GM18868 (cell line): ENCODE results near the gene CHCHD6.

Experiments used
- ATAC-seq: cut with Tn5 transposase; IDR thresholded peaks from one replicate; pipeline ENCODE4 v1.9.1; 2021; ENCODE audit warnings: mild to moderate bottlenecking, moderate library complexity; ENCODE audit not compliant: unreplicated experiment

The CHCHD6 gene

DNA sequence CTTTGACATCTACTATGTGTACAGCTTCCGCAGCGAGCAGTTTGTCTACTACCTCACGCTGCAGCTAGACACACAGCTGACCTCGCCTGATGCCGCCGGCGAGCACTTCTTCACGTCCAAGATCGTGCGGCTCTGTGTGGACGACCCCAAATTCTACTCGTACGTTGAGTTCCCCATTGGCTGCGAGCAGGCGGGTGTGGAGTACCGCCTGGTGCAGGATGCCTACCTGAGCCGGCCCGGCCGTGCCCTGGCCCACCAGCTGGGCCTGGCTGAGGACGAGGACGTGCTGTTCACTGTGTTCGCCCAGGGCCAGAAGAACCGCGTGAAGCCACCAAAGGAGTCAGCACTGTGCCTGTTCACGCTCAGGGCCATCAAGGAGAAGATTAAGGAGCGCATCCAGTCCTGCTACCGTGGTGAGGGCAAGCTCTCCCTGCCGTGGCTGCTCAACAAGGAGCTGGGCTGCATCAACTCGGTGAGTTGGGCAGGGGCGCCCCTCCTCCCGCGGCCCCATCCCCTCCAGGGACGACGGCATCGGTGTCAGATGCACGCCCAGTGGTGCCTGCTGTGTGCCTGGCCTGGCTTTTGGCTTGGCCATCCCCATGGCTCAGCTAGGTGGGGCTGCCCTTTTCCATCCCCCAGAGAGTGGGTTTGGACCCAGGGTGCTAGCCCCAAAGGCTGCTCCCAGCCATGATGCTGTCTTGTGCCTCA lies 285.4 kb downstream of the CHCHD6 start:
- ATAC-seq = no peak

DNA sequence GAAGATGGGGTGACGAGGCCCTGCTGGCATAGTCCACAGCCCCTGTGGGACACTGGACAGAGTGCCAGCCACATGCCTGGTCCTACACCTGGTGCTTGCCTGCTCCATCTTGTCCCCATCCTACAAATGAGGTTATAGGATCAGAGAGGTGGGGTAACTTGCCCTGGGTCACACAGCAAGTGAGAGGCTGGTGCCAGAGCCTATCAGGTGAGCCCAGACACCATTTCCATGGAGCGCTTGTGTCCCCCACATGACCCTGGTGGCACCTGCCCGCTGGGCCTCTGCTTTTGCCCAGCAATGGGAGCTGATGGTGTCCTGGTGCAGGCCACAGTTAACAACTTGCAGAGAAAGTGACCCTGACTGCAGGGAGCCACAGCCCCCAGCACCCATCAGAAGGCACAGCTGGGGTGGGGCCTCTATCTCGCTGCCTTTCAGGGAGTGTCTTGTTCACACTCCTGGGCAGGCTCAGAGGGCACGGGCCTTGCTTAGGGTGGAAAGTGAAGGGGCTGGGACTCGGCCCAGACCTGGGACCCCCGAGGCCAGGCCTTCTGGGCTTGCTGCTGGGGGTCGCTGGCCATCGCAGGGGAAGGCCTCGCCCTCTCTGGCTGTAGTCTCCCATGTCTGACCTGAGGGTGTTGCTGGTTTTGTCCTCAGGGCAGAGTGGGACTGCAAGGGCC lies 286.1 kb downstream of the CHCHD6 start:
- no peak for ATAC-seq

DNA sequence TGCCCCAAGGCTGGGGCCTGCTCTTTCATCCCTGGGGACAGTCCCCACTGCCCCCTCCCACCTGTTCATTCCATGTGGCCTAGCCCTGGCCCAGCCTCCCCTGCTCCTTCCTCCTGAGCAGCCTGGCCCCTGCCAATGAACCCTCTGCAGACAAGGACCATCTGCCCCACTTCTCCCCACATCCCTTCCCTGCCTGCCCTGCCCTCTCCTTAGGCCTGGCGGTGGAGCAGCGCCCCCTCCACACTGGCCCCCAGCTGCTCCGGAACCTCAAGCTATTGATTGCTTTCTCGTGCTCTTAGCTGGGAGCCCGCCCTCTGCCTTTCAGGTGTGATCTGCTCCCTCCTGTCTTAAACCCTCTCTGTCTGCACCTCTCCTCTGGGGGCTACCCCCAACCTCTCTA lies 286.9 kb downstream of the CHCHD6 start:
- no peak for ATAC-seq

DNA sequence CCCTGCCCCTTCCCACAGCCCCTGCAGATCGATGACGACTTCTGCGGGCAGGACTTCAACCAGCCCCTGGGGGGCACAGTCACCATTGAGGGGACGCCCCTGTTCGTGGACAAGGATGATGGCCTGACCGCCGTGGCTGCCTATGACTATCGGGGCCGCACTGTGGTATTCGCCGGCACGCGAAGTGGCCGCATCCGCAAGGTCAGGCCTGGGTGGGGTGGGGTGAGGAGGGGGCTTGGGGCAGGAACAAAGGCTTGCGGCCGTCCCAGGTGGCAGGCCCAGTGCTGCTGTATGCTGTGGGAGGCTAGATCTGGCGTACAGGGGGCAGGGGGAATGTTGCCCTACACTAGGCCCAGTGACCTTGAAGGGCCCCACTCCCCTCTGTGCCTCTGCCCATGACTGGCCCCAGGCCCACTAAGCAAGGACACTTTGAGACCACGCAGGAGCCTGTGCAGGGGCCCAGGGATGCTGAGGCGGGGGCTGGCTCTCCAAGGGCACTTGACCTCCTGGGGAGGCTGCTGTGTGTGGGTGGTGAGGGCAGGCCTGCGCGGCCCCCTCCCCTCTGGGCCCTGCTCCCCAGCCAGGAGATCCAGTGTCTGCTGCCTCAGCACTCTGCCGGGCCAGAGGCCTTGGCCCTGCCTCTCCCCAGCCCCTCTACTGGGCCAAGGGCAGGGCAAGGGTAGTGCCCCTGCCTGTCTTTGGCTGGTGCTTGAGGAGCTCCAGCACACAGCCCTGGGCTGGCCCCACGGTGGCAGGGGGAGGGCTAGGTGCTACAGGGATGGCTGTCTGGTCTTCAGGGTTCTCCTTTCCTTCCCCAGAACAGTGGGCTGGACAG lies 287.5 kb downstream of the CHCHD6 start:
- no peak for ATAC-seq

DNA sequence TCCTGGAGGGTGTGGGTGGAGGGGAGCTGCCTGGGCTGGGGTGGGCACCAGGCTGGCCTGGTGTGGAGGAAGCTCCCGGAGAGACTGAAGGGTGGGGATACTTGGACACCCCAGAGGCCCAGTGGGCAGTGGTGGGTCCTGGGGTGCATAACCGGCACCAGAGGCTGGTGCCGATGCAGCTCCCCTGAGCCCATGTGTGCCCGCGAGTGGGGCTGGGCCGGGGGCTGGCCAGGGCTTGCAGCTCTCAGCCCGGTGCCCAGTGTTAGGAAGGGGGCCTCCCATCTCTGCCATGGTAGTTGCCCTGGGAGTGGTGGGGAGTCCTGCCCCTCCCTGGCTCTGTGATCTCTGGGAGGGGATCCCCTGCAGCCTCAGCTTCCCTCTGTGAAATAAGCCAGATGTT lies 288.2 kb downstream of the CHCHD6 start:
- no peak for ATAC-seq

DNA sequence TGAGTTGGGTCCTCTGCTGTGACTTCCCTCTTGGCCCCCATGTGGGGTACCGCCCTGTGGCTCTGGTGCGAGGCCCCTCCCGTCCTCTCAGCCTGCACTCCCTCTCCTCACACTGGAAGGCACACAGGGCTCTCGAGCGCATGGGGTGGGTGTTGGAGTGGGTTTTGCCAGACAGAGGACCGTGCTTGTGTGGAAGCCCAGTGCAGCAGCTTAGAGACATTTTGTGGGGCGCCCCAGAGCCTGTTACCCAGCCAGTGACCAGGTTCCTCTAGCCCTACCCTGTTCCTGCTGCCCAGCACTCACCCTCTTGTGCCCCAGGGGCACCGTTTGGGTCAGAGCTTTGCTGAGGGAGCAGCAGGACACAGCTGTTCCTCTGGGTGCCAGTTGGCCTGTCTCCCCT lies 288.7 kb downstream of the CHCHD6 start:
- no peak for ATAC-seq

DNA sequence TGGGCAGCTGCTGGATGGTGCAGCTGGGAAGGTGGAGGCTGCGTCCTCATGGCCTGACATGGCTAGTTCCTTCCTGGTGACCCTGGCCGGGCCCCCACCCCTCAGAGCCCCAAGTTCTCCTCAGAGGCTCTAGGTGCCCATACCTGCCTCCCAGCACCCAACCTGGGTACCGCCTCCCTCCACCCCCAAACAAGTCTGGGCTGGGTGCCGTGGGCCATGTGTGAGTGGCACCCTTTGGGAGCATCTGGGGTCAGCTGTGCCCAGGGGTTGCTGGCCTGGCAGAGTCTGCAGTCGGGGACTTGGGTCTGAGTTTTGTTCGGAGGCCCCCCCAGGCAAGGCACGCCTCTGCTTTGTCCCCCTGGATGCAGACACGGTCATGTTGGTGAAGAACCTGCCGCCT lies 289.4 kb downstream of the CHCHD6 start:
- no peak for ATAC-seq

DNA sequence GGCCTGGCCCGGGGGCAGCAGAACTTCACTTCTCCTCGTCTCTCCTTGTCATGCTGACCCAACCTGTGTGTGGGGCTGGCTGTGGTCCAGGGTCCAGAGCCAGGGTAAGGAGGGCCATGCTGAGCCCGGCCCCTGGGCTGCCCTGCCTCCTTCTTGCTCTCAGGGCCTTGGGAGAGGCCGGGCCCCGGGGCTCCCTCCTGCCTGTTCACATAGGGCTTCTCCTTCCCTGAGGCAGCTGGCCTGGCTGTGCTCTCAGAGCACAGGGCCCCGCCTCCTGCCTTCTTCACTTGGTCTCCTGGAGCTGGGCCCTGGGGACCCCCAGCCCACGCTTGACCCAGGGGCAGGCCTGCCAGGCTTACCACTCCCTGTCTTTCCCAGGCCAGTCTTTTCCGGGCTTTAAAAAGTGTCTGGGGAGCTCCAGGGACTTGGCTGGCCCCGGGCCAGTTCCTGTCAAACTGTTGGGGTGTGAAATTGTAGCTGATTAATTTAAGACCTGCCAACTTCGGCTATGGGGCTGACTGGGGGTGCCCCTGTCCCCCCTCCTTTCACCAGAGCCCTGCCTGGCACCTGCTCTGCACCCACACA lies 290.7 kb downstream of the CHCHD6 start:
- no peak for ATAC-seq

DNA sequence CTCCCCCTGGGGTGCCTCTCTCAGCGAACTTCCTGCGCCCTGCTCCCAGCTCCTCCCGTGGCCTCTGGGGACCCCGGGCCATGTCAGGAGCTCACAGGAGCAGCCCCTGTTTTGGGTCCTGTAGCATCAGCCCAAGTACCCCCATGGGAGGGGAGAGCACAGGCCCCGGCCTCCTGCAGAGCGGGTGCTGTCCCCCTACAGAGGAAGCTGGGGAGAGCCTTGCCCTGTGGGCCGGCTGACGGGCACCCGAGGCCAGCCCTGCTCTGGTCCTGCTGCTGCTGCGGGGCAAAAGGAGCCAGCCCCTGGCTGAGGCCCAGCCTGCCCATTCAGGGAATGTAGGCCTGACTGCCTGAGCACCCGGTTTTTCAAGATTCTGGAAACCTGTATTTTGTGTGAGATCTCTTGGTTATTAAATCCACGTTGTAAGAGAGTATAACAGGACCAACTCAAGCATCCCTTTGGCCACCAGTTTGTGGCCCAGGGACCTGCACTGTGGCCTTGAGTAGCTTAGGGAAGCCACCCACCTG lies 291.3 kb downstream of the CHCHD6 start:
- ATAC-seq = no peak

DNA sequence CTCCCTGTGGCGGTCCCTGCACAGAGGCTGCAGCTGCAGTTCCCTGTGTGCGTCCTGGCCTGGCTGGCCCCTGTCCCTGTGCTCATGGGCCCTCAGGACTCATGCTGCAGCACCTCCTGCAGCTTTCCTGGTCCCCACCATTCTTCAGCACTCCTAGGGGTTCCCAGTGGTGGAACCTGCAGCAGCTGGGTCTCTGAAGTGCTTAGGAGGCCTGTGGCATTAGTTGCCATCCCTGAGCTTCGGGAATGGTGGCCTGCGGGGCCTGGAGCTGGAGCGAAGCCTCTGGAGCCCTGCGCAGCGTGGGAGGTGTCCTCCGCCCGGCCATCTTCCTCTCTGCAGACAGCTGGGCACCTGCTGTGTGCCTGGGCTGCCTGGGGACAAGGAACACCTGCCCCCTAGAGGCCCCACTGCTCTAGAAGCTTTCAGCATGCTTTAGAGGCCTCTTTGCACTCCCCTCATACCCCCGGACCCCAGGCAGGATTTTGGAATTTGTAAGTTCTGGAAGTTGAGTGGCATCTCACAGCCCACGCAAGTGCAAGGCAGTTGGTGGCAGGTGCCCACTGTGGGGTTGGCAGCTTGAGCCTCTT lies 292.0 kb downstream of the CHCHD6 start:
- ATAC-seq = no peak

DNA sequence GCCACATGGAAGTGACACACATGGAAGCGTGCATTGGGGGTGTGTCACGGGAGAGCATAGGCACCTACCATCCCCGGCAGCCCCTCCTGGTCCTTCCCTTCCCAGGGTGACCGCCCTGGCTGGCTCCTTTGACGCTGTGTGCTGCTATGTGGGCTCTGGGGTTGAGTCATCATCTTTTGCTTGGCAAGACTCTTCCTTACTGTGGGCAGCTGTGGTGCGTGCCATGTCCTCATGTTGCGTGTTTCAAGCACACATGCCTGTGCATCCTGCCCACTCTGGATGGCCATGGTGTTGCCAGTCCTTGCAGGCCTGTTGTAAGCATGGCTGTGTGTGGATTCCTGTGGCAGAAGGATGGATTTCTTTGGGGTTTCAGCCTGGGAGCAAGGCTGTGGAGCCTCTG lies 292.9 kb downstream of the CHCHD6 start:
- ATAC-seq = no peak

DNA sequence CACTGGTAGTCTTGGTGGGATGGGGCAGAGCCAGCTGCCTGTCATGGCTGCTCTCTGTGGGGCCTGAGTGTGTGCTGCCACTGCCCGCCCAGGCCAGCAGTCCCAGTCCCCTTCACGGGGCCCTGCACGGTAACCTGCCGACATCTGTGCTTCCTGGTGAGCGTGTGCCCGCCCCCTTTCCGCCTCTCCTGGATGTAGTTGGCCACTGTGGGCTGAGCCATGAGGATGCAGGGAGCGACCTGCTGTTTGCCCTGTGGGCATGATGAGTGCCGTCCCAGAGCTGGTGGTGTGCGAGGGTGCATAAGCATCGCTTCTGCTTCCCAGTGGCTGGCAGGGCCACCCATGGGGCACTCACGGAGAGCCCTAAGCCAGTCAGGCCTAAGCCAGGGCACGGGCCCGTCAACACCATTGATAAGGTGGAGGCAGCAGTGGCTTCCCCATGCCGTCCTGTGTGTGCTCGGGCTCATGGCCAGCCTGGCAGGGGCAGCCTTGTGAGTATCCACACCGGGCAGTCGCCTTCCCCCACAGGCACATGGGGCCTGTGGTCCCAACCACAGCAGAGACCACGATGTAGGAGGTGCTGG lies 293.5 kb downstream of the CHCHD6 start:
- no peak for ATAC-seq

DNA sequence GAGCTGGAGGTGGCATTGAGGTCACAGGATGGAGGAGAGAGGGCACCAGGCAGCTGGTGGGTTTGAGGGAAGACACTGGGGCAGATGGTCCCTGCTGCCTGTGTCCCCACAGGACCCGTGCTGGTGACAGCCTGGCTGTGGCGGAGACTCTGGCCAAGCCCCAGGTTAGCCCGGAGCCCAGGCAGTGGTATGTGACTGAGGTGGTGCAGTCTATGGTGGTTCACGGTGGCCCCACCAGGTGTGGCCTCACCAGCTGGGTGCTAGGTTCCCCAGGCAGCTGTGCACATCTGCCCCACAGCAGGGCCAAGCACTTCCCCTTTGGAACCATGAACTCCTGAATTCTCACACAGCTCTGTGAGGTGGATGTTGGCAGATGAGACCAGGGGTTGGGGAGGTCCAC lies 294.3 kb downstream of the CHCHD6 start:
- no peak for ATAC-seq

DNA sequence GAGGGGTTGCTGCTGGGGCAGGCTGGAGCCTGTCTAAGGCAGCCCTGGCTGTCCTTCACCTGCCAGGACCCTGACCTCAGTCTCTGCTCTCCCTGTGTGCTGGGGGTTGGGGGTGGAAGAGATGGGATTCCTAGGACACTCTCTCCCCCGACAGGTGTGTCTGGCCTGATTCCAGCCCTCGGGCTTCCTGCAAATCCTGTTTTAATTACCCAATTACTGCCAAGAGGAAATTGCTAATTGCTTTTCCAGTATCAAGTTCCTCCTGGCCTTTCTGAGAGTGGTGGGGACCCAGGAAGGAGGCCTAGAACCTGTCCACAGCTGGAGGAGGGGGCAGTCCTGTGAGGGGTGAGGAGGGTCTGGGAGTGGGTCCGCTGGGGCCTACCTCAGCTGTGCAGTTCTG lies 294.7 kb downstream of the CHCHD6 start:
- no peak for ATAC-seq

DNA sequence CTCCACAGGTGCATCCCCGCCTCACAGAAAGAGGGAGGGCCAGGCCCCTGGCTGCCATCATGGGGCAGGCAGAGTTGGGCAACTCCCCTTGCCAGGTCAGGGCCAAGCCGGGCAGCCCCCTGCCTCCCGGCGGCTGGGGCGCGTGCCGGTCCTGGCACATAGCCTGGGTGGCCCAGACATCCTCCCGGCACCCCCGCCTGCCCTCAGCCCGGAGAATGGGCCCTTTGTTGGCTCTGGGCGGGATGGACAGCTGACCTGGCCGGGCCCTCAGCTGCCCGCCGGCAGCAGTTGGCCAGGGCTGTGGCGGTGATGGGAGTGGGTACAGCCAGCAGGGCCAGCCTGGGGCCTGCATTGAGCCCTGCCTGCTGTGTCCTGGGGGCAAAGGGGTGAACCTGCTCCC lies 295.3 kb downstream of the CHCHD6 start:
- no peak for ATAC-seq

DNA sequence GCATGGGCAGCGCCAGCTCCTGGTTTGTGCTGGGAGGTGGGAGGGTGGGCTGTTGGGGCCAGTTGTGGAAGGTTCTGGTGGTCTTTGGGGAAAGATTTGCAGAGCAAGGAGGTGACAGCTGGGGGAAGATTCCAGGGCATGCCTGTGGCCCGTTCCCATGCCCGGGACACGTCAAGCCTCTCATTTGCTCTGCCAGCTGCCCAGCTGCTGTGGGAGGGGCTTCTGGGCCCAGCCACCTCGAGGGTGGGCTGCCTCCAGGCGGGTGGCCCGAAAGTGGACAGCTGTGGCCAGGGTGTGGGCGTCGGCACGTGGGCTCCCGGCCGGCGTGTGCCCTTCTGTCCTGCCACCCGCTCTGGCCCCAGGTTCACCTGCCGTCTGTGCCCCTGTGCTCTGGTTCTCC lies 296.1 kb downstream of the CHCHD6 start:
- no peak for ATAC-seq

DNA sequence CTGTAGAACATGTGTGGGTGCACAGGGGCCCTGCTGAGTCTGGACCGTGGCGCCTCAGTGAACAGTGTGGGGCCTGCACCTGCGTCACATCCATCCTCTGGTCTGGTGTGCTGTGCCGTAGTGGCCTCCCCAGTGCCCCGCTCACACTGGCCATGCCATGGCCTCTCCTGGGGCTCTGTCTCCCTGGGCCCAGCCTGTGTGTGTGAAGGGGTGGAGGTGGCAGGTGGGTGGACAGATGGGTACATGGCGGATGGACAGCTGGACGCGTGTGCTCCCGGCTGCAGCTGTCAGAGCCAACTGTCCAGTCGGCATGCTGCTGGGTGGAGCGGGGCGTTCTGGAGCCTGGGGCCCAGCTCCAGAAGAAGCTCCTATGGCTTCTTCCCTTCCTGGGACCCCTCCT lies 296.7 kb downstream of the CHCHD6 start:
- ATAC-seq = no peak

DNA sequence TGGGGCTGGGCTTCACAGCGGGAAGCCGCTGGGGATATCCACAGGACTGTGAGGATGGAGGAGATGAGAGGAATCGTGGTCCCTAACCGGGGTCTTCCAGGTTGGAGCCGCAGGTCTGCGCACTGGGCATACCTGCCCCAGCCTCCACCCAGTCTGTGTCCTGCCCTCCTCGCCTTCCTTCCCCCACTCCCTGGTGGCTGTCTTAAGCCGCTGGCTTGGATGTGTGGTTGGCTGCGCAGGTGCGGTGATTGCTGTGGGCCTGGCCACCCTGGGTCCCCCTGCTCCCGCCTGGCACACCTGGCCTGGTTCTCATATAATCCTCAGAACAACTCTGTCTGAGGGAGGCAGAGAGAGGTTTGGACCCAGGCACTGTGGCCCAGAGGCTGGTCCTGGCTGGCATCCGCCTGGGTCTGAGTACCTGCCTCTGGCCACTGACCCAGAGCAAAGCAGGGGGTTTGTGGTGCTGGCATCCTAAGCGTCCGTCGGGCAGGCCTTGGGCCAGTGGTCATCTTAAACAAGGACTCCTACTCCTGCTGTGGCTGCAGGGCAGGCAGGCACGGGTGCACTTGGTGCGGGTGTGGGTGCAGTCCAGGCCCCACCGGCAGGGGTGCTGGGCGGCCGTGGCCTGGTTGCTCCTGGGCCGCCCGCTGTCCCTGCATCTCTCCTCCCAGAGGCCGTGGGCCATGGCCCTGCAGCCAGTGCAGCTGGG lies 297.6 kb downstream of the CHCHD6 start:
- ATAC-seq = no peak

DNA sequence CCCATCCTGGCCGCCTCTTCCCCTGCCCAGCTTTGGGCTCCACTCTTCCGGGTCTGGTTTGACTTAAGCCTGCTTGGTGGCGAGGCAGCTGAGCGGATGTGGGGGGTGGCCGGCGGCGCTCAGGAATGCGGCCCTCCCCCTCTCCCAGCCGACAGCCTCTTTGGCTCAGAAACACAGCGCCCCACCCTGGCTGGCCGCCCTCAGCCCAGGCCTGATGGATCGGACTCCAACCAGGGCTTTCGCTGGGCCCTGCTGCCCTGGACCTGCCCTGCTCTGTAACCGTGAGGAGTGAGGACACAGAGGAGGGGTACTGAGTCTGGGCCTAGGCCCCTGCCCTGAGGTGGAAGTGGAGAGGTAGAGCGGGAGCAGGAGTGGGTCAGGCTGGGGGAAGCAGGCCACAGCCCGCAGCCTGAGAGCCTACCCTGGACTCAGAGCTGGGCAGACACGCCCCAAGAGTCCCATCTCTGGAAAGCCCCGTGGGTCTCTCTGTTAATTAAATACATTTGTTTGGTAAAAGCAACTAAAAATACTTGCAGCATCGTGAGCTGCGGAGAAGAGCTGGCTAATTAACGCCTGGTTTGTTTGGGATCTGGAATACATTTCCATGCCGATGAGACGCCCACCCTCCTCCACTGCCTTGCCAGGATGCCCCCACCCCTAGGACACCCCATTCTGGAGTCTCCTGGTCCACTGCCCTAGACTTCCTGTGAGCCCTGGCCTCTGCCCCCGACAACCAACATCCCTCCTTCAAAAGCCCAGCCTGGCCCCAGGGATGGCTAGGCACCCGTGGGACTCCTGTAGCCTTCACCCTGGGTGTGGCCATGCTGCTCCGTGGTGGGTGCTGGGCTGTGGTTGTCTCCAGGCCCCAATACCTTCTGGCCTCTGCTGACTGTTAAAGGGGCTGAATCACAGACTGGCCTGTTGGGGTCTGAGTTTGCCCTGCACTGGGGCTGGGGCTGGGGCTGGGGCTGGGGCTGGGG lies 298.4 kb downstream of the CHCHD6 start:
- no peak for ATAC-seq
